ENCODE measurements around the gene EPSTI1.

Gene EPSTI1

DNA sequence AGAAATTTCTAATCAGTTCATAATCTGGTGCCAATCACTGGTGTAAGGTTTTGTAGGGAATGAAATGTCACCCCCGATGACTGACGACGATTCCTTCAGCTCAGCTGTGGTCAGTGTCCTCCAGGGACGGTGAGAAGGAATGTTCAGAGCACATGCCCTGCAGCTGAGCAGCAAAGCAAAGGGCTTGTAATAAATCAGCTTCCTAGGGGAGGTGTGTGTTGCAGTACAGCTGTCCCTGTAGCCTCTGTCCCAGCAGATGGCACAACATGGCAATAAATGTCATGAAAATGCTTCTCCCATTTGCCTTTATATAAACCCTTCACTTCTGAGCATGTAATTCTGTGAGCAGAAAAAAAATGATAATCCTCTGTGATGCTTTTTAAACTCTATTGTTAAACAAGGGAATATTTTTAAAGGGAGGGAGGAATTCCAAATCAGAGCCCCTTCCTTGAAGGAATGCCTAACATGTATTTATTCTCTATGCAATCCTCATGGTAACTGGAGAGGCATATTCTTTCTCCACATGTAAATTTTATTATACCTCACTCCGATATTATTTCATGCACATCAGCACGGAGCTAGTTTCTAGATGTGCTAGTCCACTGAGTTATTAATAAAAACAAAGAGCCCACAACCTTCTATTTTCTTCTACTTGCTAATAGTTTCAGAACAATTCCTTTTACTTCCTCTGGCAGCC is 108.1 kb downstream of the EPSTI1 start:
- H3K9ac ChIP-seq (ENCODE audit: low read depth, low read length): no peak overlapping the region
- H3K27ac ChIP-seq (ENCODE audit: low read length): no peak overlapping the region

DNA sequence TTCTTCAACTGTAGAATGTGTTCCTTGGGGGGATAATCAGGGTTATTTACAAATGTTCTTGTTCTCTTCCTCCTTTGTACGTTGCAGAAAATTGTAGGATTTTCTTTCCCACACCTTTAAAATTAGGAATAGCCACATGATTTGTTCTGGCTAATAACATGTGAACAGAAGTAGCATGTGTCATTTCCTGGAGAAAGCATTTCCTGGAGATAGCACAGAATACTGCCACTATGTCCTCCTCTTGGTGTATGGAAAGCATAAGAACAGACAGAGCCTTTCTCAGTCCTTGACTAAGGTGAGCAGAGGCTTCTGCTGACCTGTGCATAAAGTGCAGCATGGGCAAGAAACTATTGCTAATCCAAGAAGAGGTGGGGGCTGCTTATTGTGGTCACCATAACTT is 108.9 kb downstream of the EPSTI1 start:
- Histone ChIP-seq H3K36me3 (ENCODE audit: insufficient read depth, low read depth, low read length) (no peaks in the 10 kb centered on the region), H3K9ac (ENCODE audit: low read depth, low read length) (no peak overlapping the region), H3K27me3 (ENCODE audit: insufficient read depth, low read length) (no peaks in the 10 kb centered on the region), H3K9me3 (ENCODE audit: insufficient read depth, low read depth, low read length) (no peaks in the 10 kb centered on the region), H3K27ac (ENCODE audit: low read length) (no peak overlapping the region), H3K4me1 (ENCODE audit: insufficient read depth, low read length) (peaks cover 5% of the 10 kb centered on the region), H3K4me3 (ENCODE audit: low read length) (no peak overlapping the region)

More for the DNA sequence above, 108.1 kb downstream of the EPSTI1 start:
- Histone ChIP-seq H3K36me3 (ENCODE audit: insufficient read depth, low read depth, low read length) (no peaks in the 10 kb centered on the region), H3K4me1 (ENCODE audit: insufficient read depth, low read length) (peaks cover 5% of the 10 kb centered on the region), H3K4me3 (ENCODE audit: low read length) (no peak overlapping the region), H3K9me3 (ENCODE audit: insufficient read depth, low read depth, low read length) (no peaks in the 10 kb centered on the region), H3K27me3 (ENCODE audit: insufficient read depth, low read length) (no peaks in the 10 kb centered on the region)

DNA sequence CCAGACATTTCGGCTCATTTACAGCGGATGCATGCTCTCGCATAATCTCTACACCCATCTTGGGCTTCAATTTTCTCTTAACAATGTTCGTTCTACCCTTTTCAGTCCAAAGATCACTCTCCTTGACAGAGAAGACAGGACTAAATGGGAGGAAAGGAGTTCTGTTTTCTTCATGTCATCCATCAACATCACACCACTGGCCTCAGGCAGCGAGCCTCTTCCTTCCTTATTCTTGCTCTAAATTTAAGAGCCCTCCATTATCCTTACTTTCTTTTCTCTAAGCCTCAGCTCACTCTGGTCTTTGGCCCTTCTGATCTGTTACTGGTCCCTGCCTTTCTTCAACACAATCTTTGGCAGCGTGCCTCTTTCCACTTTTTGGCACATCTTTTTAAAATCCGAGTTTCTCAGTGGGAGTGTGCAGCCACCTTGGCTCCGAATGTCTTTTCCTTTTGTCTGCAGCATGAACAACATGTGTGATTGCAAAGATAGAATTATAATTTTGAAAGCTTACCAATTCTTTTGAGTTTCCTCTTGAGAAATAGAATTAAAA is 111.9 kb downstream of the EPSTI1 start:
- Histone ChIP-seq H3K36me3 (ENCODE audit: insufficient read depth, low read depth, low read length) (no peaks in the 10 kb centered on the region), H3K27ac (ENCODE audit: low read length) (no peak overlapping the region), H3K9me3 (ENCODE audit: insufficient read depth, low read depth, low read length) (no peaks in the 10 kb centered on the region), H3K9ac (ENCODE audit: low read depth, low read length) (no peak overlapping the region), H3K4me3 (ENCODE audit: low read length) (no peak overlapping the region), H3K4me1 (ENCODE audit: insufficient read depth, low read length) (peaks cover 30% of the 10 kb centered on the region), H3K27me3 (ENCODE audit: insufficient read depth, low read length) (no peaks in the 10 kb centered on the region)

DNA sequence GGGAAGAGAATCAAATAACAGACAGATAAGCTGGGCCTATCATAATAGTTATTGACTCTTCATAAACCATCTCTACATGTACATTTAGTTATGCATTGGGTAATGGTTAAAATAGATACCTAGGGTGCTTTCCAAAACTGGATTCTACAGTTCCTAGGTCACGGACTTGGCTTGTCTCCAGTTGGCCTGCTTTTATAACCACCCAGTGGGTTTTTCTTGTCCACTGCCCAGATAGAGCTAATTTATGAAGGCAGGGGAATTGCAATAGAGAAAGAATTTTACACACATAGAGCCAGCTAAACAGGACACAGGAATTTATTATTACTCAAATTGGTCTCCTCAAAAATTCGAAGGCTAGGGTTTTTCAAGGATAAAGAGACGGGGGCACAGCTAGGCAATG is 113.3 kb downstream of the EPSTI1 start:
- no peak overlapping the region for H3K9ac ChIP-seq (ENCODE audit: low read depth, low read length)
- peaks cover 5% of the 10 kb centered on the region; the same call in 1 of the 2 replicates for H3K27me3 ChIP-seq (ENCODE audit: insufficient read depth, low read length)
- no peak overlapping the region for H3K27ac ChIP-seq (ENCODE audit: low read length)
- no peak overlapping the region for H3K4me3 ChIP-seq (ENCODE audit: low read length)
- no peaks in the 10 kb centered on the region for H3K9me3 ChIP-seq (ENCODE audit: insufficient read depth, low read depth, low read length)
- peaks cover 39% of the 10 kb centered on the region for H3K4me1 ChIP-seq (ENCODE audit: insufficient read depth, low read length)
- no peaks in the 10 kb centered on the region for H3K36me3 ChIP-seq (ENCODE audit: insufficient read depth, low read depth, low read length)

DNA sequence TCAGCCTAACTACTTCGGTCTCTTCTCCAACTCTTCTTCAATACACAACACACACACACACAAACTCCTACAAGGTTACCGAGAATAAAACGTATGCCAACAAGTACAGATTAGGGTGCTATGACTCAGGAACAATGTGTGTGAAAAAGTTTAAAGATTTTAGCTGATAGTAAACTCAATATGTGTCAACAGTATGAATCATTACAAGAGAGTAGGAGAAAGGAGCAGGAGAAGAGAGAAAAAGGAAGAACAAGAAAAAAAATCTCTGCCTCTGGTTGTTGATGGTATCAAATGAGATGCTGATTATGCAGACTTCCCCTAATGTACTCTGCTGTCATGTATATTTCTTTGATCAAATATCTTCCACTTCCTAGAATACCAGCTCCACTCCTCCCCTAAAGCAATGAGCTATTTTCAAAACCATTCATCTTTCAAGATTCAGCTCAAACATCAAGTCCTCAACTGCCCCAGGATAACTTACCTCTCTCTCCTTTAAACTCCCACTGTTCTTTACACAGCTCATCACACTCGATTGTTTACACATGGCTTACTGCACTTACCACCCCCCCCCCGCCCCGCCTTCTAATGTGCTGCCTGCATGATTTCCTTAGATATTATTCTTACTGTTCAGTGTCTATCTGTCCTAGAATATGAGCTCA is 115.0 kb downstream of the EPSTI1 start:
- H3K36me3 ChIP-seq (ENCODE audit: insufficient read depth, low read depth, low read length): no peaks in the 10 kb centered on the region
- peaks cover 13% of the 10 kb centered on the region for H3K27me3 ChIP-seq (ENCODE audit: insufficient read depth, low read length)
- H3K27ac ChIP-seq (ENCODE audit: low read length): no peak overlapping the region
- no peak overlapping the region; the same call in 1 of the 2 replicates for H3K9ac ChIP-seq (ENCODE audit: low read depth, low read length)
- H3K9me3 ChIP-seq (ENCODE audit: insufficient read depth, low read depth, low read length): no peaks in the 10 kb centered on the region
- peaks cover 45% of the 10 kb centered on the region for H3K4me1 ChIP-seq (ENCODE audit: insufficient read depth, low read length)
- H3K4me3 ChIP-seq (ENCODE audit: low read length): peak overlapping the region; percentile 56; the same call in 1 of the 2 replicates

DNA sequence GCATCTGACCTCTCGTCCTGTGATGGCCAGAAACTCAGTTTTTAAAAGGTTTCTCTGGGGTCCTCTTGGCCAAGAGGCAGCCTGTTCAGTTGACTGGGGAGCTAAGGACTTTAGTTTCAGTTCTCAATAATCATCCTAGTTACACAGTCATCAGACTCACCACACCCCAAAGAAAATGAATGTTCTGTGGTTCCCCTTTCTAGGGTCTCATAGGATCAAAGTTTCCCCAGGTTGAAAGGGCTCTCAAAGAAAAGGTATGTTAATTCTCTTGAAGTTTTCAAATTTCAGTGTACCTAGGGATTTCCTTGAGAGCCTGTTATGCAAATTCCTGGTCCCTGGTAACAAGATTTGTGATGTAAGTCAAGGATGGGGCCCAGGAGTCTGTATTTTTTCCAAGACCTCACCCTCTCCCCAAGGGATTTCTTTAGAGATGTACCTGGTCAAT is 115.7 kb downstream of the EPSTI1 start:
- H3K27ac ChIP-seq (ENCODE audit: low read length): peak overlapping the region; percentile 8
- H3K4me1 ChIP-seq (ENCODE audit: insufficient read depth, low read length): peaks cover 45% of the 10 kb centered on the region
- peak overlapping the region; percentile 56 for H3K4me3 ChIP-seq (ENCODE audit: low read length)
- H3K9me3 ChIP-seq (ENCODE audit: insufficient read depth, low read depth, low read length): no peaks in the 10 kb centered on the region
- H3K27me3 ChIP-seq (ENCODE audit: insufficient read depth, low read length): peaks cover 17% of the 10 kb centered on the region
- H3K9ac ChIP-seq (ENCODE audit: low read depth, low read length): peak overlapping the region; percentile 67; the same call in 1 of the 2 replicates
- no peaks in the 10 kb centered on the region for H3K36me3 ChIP-seq (ENCODE audit: insufficient read depth, low read depth, low read length)

DNA sequence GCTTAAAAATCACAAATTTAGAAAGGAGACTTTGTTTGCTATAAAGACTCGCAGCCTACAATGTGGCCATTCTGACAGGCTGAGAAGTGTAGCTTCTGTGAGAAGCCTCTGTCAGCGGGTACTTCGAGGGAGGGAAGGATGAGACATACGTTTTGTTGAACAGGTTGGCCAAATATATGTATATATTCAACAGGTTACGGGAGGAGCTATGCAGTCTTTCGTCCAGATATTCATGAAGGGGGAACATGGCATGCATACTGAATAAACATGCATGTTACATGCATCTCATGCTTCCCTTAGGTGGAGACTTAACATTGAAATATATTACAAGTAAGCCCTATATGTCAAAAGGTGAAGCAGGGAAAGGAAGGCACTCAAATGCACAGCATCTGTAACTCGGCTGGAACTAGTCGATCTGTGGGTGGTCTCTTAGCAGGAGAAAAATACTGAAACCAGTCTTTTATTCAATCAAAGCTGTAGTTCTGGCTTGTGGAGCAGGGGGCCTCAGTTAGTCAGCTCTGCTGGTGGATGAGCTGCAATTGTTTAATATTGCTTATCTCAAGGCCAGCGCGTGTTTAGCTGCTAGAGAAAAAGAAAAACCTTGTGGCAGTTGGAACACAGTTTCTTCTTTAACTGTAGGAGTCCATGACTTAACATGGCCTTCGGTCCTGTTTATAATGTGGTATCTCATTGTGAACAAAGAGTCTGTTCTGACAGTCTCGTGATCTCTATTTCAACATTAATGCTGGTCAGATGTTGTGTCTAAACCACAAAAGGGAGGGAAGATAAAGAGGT is 116.4 kb downstream of the EPSTI1 start:
- Histone ChIP-seq H3K4me3 (ENCODE audit: low read length) (peak overlapping the region; percentile 56), H3K9ac (ENCODE audit: low read depth, low read length) (peak overlapping the region; percentile 67; the same call in 1 of the 2 replicates), H3K36me3 (ENCODE audit: insufficient read depth, low read depth, low read length) (no peaks in the 10 kb centered on the region), H3K27ac (ENCODE audit: low read length) (peak overlapping the region; percentile 8), H3K9me3 (ENCODE audit: insufficient read depth, low read depth, low read length) (no peaks in the 10 kb centered on the region), H3K4me1 (ENCODE audit: insufficient read depth, low read length) (peaks cover 45% of the 10 kb centered on the region), H3K27me3 (ENCODE audit: insufficient read depth, low read length) (peaks cover 17% of the 10 kb centered on the region)

DNA sequence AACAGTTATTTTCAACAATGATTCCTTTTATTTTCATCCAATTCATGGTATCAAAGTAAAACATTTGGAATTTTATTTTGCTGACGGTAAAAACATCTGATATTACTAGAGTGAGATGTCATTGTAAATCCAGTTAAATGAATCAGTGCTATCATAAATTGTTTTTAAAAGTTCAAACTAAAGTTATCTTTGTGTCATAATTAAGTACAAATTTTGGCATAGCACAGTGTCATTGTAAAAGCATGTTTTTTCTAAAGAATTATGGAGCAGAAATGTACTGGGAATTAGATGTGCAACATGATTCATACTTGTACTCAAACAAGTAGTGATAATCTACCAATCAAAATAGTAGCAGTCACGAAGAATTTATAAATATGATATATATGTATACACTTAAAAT is 117.8 kb downstream of the EPSTI1 start:
- no peak overlapping the region for H3K27ac ChIP-seq (ENCODE audit: low read length)
- H3K4me3 ChIP-seq (ENCODE audit: low read length): no peak overlapping the region
- no peak overlapping the region for H3K9ac ChIP-seq (ENCODE audit: low read depth, low read length)
- peaks cover 17% of the 10 kb centered on the region for H3K27me3 ChIP-seq (ENCODE audit: insufficient read depth, low read length)
- peaks cover 45% of the 10 kb centered on the region for H3K4me1 ChIP-seq (ENCODE audit: insufficient read depth, low read length)
- H3K9me3 ChIP-seq (ENCODE audit: insufficient read depth, low read depth, low read length): no peaks in the 10 kb centered on the region
- H3K36me3 ChIP-seq (ENCODE audit: insufficient read depth, low read depth, low read length): 0 out of 2 replicates have a peak, but pooled peaks cover 3% of the 10 kb centered on the region

DNA sequence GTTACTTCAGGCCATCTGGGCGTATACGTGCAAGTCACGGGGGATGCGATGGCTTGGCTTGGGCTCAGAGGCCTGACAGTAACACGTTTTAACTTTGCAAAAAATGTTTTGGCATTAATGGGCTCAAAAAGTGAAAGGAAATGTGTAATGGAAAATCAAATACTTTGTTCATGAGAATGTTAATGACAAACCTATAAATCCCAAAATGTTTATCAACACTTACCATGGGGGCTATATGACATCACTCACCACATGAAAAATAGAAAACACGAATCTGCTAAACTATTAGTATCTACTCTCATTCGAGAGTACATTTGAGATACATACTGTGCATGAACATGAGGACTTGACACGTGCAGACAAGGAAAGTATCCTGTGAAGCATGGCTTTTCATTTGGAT is 119.0 kb downstream of the EPSTI1 start:
- Histone ChIP-seq H3K27me3 (ENCODE audit: insufficient read depth, low read length) (peaks cover 17% of the 10 kb centered on the region), H3K36me3 (ENCODE audit: insufficient read depth, low read depth, low read length) (peaks cover 9% of the 10 kb centered on the region), H3K4me3 (ENCODE audit: low read length) (peak overlapping the region; percentile 40; the same call in 1 of the 2 replicates), H3K4me1 (ENCODE audit: insufficient read depth, low read length) (peaks cover 45% of the 10 kb centered on the region), H3K9me3 (ENCODE audit: insufficient read depth, low read depth, low read length) (no peaks in the 10 kb centered on the region), H3K27ac (ENCODE audit: low read length) (peak overlapping the region; percentile 3), H3K9ac (ENCODE audit: low read depth, low read length) (peak overlapping the region; percentile 34; the same call in 1 of the 2 replicates)

DNA sequence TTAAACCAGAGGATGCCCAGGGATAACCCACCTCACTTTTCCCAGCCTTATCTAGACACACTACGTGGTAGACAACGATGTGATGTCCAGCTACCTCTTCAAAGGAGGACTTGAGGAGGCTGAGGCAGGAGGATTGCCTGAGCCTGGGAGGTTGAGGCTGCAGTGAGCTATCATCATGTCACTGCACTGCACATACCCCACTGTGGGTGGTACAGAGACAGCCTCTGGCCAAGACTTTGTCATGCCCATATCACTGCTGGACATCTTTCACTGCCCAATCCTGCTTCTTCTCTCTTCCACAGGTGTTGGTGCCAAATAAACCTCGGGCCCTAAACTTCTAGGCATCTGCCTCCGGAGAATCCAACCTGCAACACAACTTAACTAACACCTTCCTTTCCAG is 124.8 kb downstream of the EPSTI1 start:
- Histone ChIP-seq H3K36me3 (ENCODE audit: insufficient read depth, low read depth, low read length) (peaks cover 63% of the 10 kb centered on the region), H3K9me3 (ENCODE audit: insufficient read depth, low read depth, low read length) (no peaks in the 10 kb centered on the region), H3K27ac (ENCODE audit: low read length) (no peak overlapping the region), H3K27me3 (ENCODE audit: insufficient read depth, low read length) (peaks cover 4% of the 10 kb centered on the region; the same call in 1 of the 2 replicates), H3K9ac (ENCODE audit: low read depth, low read length) (no peak overlapping the region), H3K4me3 (ENCODE audit: low read length) (0 out of 2 replicates have a peak overlapping the region, but pooled peaks have one; percentile 25), H3K4me1 (ENCODE audit: insufficient read depth, low read length) (no peaks in the 10 kb centered on the region)

DNA sequence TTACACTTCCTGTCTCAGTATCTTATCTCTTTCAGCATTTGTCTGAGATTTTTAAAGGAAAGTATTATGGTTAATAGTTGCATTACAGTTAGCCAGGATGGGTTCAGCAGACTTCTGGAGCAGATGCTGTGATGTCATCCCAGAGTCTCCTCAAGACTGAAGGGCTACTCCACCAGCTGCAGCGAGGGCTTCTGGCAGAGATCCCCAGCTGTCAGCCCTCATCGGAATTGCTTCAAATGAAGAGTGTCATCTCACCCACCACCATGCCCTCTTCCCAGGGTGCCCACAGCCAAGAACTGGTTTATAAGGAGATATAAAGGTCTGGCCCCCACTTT is 126.3 kb downstream of the EPSTI1 start:
- Histone ChIP-seq H3K4me1 (ENCODE audit: insufficient read depth, low read length) (no peaks in the 10 kb centered on the region), H3K27ac (ENCODE audit: low read length) (no peak overlapping the region), H3K36me3 (ENCODE audit: insufficient read depth, low read depth, low read length) (peaks cover 76% of the 10 kb centered on the region), H3K9ac (ENCODE audit: low read depth, low read length) (no peak overlapping the region), H3K9me3 (ENCODE audit: insufficient read depth, low read depth, low read length) (no peaks in the 10 kb centered on the region), H3K4me3 (ENCODE audit: low read length) (no peak overlapping the region), H3K27me3 (ENCODE audit: insufficient read depth, low read length) (no peaks in the 10 kb centered on the region)
